22Rv1 (cell line): Measurements from ENCODE around the gene ANKS1B.

Source experiments
- ZFX ChIP-seq: fragments of 450-650 bp; IDR thresholded peaks from 2 replicates; pipeline ENCODE4 v1.6.1; 2017; ENCODE audit warnings: antibody characterized with exemption, borderline replicate concordance
- TF ChIP-seq, protein P1 (sequence below): fragments of 450-650 bp; IDR thresholded peaks from 2 replicates; pipeline ENCODE4 v1.5.1; 2017; ENCODE audit warnings: mild to moderate bottlenecking

DNA sequence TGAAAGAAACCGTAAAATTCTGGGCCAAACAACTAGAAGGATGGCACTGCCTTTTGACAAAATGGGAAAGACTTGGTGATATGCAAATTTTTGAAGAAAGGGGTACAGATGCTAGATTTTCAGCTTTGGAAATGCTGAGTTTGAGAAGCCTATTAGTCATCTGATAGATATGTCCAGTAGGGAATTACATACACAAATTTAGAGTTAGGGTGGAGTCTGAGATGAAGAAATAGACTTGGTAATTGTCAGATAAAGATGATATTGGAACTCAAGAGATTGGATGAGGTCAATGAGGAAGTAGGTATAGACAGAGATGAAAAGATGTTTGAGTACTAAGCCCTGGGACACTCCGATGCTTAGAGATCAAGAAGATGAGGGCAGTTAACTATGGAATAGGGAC, 184.1 kb downstream of the ANKS1B start:
- TF ChIP-seq, protein P1, sequence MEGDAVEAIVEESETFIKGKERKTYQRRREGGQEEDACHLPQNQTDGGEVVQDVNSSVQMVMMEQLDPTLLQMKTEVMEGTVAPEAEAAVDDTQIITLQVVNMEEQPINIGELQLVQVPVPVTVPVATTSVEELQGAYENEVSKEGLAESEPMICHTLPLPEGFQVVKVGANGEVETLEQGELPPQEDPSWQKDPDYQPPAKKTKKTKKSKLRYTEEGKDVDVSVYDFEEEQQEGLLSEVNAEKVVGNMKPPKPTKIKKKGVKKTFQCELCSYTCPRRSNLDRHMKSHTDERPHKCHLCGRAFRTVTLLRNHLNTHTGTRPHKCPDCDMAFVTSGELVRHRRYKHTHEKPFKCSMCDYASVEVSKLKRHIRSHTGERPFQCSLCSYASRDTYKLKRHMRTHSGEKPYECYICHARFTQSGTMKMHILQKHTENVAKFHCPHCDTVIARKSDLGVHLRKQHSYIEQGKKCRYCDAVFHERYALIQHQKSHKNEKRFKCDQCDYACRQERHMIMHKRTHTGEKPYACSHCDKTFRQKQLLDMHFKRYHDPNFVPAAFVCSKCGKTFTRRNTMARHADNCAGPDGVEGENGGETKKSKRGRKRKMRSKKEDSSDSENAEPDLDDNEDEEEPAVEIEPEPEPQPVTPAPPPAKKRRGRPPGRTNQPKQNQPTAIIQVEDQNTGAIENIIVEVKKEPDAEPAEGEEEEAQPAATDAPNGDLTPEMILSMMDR = no peak
- no peak for TF ChIP-seq ZFX
